HFF-Myc (cell line): ENCODE data around the gene LRPAP1.
"Not testable (repeated sequence)": the region's sequence is repeated elsewhere in the genome, so short reads cannot be mapped to it uniquely, and the experiment has no call there.

Experiments used
- DNase-seq: peaks from one replicate; pipeline ENCODE4 v3.0.0-alpha.2; 2011; ENCODE audit warnings: low read depth; ENCODE audit errors: extremely low read depth
- H3K4me3 ChIP-seq: replicated peaks from 2 replicates; pipeline ENCODE4 v1.5.1; 2011; ENCODE audit warnings: low read depth, mild to moderate bottlenecking, control low read depth, low read length
- CTCF ChIP-seq: IDR thresholded peaks from 2 replicates; pipeline ENCODE4 v1.5.1; 2012; ENCODE audit warnings: mild to moderate bottlenecking, low read depth, low read length, control low read depth; ENCODE audit errors: missing control alignments

Gene LRPAP1

GRCh38 chr4:3463556-3464348 lies 68.5 kb downstream of the LRPAP1 start:
- H3K4me3 ChIP-seq, result no peak overlapping the region
- DNase-seq, result no peak
- TF ChIP-seq CTCF, result no peak

GRCh38 chr4:3462790-3463415 lies 69.3 kb downstream of the LRPAP1 start, which contains the start of gene DOK7:
Gene DOK7 (plus strand): TSS chr4:3463306. CDS start chr4:3463376, 70 bp downstream.
- TF ChIP-seq CTCF, result no peak

GRCh38 chr4:3462321-3462789 lies 69.9 kb downstream of the LRPAP1 start:
- no peak for DNase-seq
- no peak overlapping the region for H3K4me3 ChIP-seq
- TF ChIP-seq CTCF, result no peak

More at GRCh38 chr4:3462790-3463415, 69.3 kb downstream of the LRPAP1 start, which contains the start of gene DOK7:
- no peak within 1 kb of the TSS for H3K4me3 ChIP-seq
- DNase-seq, result no peak

GRCh38 chr4:3461515-3462291 lies 70.5 kb downstream of the LRPAP1 start:
- no peak for DNase-seq
- TF ChIP-seq CTCF, result no peak
- H3K4me3 ChIP-seq, result no peak overlapping the region

- no peak overlapping the region for H3K4me3 ChIP-seq
- no peak for DNase-seq
- TF ChIP-seq CTCF, result no peak
These were observed 71.3 kb downstream of the LRPAP1 start for GRCh38 chr4:3460926-3461325.

GRCh38 chr4:3459156-3459555 lies 73.1 kb downstream of the LRPAP1 start:
- H3K4me3 ChIP-seq, DNase-seq: not testable (repeated sequence)

- no peak for TF ChIP-seq CTCF
- no peak for DNase-seq
- no peak overlapping the region for H3K4me3 ChIP-seq
These were observed 73.9 kb downstream of the LRPAP1 start for GRCh38 chr4:3458371-3458770.

GRCh38 chr4:3455596-3455995 lies 76.6 kb downstream of the LRPAP1 start:
- DNase-seq, result not testable (repeated sequence)

More at GRCh38 chr4:3455596-3455995, 76.6 kb downstream of the LRPAP1 start:
- not testable (repeated sequence) for H3K4me3 ChIP-seq
